KMS-11 (cell line): Measurements from ENCODE around the gene BMP2K.
A peak's percentile ranks its signal among the peaks of the same experiment; 100 is the strongest.

Experiments
- H2AFZ ChIP-seq: fragments of 200-600 bp; sonication (generic); 2 replicates; pipeline ENCODE4 v1.6.1; 2016; ENCODE audit warnings: antibody characterized with exemption, mixed run types, low read depth
- H3K27ac ChIP-seq: fragments of 200-600 bp; sonication (generic); 2 replicates; pipeline ENCODE4 v1.6.1; 2016; ENCODE audit warnings: mild to moderate bottlenecking, mixed run types
- H3K27me3 ChIP-seq: fragments of 200-600 bp; sonication (generic); 2 replicates; pipeline ENCODE4 v1.6.1; 2017; ENCODE audit warnings: mild to moderate bottlenecking, low read depth, mixed run types, moderate library complexity; ENCODE audit not compliant: insufficient read depth
- H3K36me3 ChIP-seq: fragments of 200-600 bp; sonication (generic); 2 replicates; pipeline ENCODE4 v1.6.1; 2017; ENCODE audit warnings: mild to moderate bottlenecking, mixed run types; ENCODE audit not compliant: insufficient read depth
- H3K4me1 ChIP-seq: fragments of 200-600 bp; sonication (generic); 2 replicates; pipeline ENCODE4 v1.6.1; 2016; ENCODE audit warnings: mild to moderate bottlenecking, low read depth, mixed run types; ENCODE audit not compliant: poor library complexity, severe bottlenecking
- H3K4me2 ChIP-seq: fragments of 200-600 bp; sonication (generic); 2 replicates; pipeline ENCODE4 v1.7.0; 2016; ENCODE audit warnings: mild to moderate bottlenecking, mixed run types
- H3K4me3 ChIP-seq: fragments of 200-600 bp; sonication (generic); IDR thresholded peaks from 2 replicates; pipeline ENCODE4 v1.6.1; 2017; ENCODE audit warnings: low read depth, low read length, mixed read lengths; ENCODE audit not compliant: insufficient read depth
- H3K79me2 ChIP-seq: fragments of 200-600 bp; sonication (generic); 2 replicates; pipeline ENCODE4 v1.6.1; 2016; ENCODE audit warnings: low read depth, mixed run types; ENCODE audit not compliant: insufficient read depth
- H3K9ac ChIP-seq: fragments of 200-600 bp; sonication (generic); 2 replicates; pipeline ENCODE4 v1.6.1; 2016; ENCODE audit warnings: mild to moderate bottlenecking, mixed run types
- H4K20me1 ChIP-seq: fragments of 200-600 bp; sonication (generic); 2 replicates; pipeline ENCODE4 v1.6.1; 2016; ENCODE audit warnings: mild to moderate bottlenecking, mixed run types; ENCODE audit not compliant: insufficient read depth
- CTCF ChIP-seq: fragments of 200-600 bp; sonication (generic); conservative IDR thresholded peaks from 2 replicates; pipeline ENCODE4 v1.6.1; 2017; ENCODE audit warnings: low read depth, mild to moderate bottlenecking, antibody characterized with exemption, low read length, moderate library complexity, mixed read lengths

The BMP2K gene

DNA sequence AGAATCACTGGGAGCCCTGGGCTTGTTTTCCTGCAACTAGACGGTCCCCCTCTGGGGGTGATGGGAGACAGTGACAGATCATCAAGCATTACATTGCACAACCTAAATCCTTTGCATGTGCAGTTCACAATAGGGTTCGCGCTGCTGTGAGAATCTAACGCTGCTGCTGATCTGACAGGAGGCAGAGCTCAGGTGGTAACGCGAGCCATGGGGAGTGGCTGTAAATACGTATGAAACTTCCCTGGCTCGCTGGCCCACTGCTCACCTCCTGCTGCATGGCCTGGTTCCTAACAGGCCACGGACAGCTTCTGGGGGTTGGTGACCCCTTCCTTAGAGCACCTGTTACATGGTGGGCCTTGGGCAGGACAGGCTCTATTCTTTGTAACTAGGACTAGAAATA is 152.7 kb downstream of the BMP2K start:
- no peaks in the 10 kb centered on the region for H3K36me3 ChIP-seq
- H3K27me3 ChIP-seq, result no peaks in the 10 kb centered on the region
- no peaks in the 10 kb centered on the region for H3K4me1 ChIP-seq
- no peaks in the 10 kb centered on the region for H3K79me2 ChIP-seq
- no peak overlapping the region for H2AFZ ChIP-seq
- H3K4me2 ChIP-seq, result no peak overlapping the region
- no peak overlapping the region for H3K27ac ChIP-seq
- H3K4me3 ChIP-seq, result no peak overlapping the region
- no peak overlapping the region for H3K9ac ChIP-seq
- no peak for TF ChIP-seq CTCF
- no peaks in the 10 kb centered on the region for H4K20me1 ChIP-seq

DNA sequence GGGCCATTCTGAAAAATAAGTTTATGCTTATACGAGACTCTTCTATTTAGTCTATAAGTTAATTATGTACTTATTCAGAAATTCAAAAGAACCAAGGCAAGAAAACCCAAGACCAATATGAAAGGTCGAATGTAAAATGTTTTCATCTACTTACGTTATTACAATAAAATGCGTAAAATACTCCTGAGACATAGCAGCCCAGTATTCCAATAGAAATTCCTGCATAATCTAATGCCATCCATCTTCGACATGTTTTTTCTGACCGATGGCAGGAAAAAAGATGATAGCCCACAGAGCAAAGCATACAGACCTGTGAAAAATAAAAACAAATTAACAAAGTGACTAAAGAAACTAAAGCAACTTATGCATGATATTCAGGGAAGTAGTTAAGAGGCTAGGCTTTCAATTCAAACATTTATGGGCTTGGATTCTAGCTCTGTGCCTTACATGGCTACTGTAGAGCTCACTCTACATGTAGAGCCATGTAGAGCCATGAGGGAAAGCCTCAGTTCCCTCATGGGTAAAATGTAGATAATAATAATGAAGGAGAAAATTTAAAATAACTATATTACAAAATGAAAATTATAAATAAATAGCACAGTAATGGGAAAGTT is 154.0 kb downstream of the BMP2K start:
- H3K9ac ChIP-seq, result no peak overlapping the region
- H3K27ac ChIP-seq, result no peak overlapping the region
- H3K27me3 ChIP-seq, result no peaks in the 10 kb centered on the region
- H3K4me1 ChIP-seq, result no peaks in the 10 kb centered on the region
- TF ChIP-seq CTCF, result no peak
- H3K36me3 ChIP-seq, result no peaks in the 10 kb centered on the region
- no peaks in the 10 kb centered on the region for H3K79me2 ChIP-seq
- H3K4me3 ChIP-seq, result no peak overlapping the region
- H3K4me2 ChIP-seq, result no peak overlapping the region
- no peaks in the 10 kb centered on the region for H4K20me1 ChIP-seq
- H2AFZ ChIP-seq, result no peak overlapping the region

- H3K36me3 ChIP-seq, result no peaks in the 10 kb centered on the region
- H3K27ac ChIP-seq, result no peak overlapping the region
- H2AFZ ChIP-seq, result no peak overlapping the region
- no peak for TF ChIP-seq CTCF
- H3K4me3 ChIP-seq, result no peak overlapping the region
- H3K4me2 ChIP-seq, result no peak overlapping the region
- H3K9ac ChIP-seq, result no peak overlapping the region
- H3K27me3 ChIP-seq, result no peaks in the 10 kb centered on the region
- no peaks in the 10 kb centered on the region for H4K20me1 ChIP-seq
- H3K4me1 ChIP-seq, result peaks cover 29% of the 10 kb centered on the region
- no peaks in the 10 kb centered on the region; the same call in 1 of the 2 replicates for H3K79me2 ChIP-seq
Measured at GRCh38 chr4:78936989-78937388, 160.8 kb downstream of the BMP2K start.

DNA sequence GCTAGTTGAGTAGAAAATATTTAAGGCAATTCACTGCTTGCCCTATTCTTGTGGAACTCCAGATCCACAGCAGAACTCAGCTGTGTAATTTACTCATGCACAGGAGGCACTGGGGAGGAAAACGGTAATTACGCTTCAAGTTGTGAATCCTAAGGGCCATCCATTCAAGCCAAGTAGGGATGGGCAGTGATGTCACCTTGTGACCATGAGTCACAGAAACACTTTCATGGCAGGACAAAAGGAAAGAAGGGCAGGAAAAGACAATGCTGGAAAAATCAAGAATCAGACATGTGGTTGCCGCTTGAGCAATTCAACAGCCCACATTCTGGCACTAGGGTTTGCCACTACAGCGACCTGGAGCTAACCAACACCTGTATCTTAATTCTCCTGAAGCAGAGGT is 161.7 kb downstream of the BMP2K start:
- H3K27me3 ChIP-seq, result no peaks in the 10 kb centered on the region
- H3K36me3 ChIP-seq, result no peaks in the 10 kb centered on the region
- H3K4me3 ChIP-seq, result peak overlapping the region; percentile 62
- no peak overlapping the region for H3K27ac ChIP-seq
- no peak for TF ChIP-seq CTCF
- no peak overlapping the region for H3K9ac ChIP-seq
- no peaks in the 10 kb centered on the region; the same call in 1 of the 2 replicates for H3K79me2 ChIP-seq
- H3K4me1 ChIP-seq, result peaks cover 29% of the 10 kb centered on the region
- H3K4me2 ChIP-seq, result peak overlapping the region; percentile 92; the same call in 1 of the 2 replicates
- H2AFZ ChIP-seq, result no peak overlapping the region
- no peaks in the 10 kb centered on the region for H4K20me1 ChIP-seq
